Fibroblast of lung (primary cell): ENCODE results near the gene TMEM201.

Source experiments
- EZH2 ChIP-seq: IDR thresholded peaks from 2 replicates; pipeline ENCODE4 v1.5.1; 2012; ENCODE audit warnings: low read length, control low read depth, mild to moderate bottlenecking; ENCODE audit errors: missing control alignments
- TF ChIP-seq, protein P1 (sequence below), 2 donors: IDR thresholded peaks in 1 of 2; conservative IDR thresholded peaks in 1 of 2; 1 replicate in 1 of 2; 2 replicates in 1 of 2; pipeline ENCODE4 v1.5.1; 2011 to 2012; ENCODE audit warnings: low read length in 2 of 2, control low read depth in 1 of 2, inconsistent platforms in 1 of 2, low read depth in 1 of 2, mild to moderate bottlenecking in 1 of 2

DNA sequence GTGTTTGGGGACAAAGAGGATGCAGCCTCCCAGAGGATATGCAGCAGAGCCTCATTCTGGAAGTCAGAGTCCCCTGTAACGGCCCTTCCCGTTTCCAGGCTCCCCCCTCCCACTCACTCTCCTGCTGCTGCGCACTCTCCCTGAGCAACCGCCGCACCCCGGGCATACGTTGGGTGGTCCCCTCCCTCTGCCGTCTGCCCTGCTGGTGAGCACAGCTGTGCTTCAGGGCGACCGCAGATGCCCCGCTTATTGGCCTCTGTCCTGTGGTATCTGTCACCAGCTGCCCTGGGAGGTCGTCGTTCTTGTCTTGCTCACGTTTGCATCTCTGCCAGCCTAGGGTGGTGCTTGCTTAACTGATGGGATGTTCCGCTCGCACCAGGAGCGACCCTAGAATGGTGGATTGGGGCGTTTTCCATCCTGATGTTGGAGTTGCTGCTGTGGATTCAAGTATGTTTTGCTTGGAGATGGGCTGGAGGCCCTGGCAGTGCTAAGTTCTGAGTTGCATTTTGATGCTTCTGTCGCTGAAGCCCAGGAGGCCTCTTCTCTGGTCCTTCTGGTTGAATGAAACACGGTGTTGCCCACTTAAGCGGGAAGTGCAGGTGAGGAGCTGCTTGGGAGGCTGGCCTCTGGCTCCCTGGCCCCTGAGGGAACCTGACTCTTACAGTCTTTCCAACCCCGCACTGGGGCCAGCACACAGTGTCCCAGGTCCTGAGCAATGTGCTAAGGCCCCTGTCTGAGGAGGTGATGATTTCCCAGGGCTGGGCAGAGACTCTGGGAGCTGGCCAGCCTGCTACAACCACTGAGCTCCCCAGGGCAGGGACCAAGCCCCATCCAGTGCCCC lies 3.2 kb downstream of the TMEM201 start:
- TF ChIP-seq, protein P1, sequence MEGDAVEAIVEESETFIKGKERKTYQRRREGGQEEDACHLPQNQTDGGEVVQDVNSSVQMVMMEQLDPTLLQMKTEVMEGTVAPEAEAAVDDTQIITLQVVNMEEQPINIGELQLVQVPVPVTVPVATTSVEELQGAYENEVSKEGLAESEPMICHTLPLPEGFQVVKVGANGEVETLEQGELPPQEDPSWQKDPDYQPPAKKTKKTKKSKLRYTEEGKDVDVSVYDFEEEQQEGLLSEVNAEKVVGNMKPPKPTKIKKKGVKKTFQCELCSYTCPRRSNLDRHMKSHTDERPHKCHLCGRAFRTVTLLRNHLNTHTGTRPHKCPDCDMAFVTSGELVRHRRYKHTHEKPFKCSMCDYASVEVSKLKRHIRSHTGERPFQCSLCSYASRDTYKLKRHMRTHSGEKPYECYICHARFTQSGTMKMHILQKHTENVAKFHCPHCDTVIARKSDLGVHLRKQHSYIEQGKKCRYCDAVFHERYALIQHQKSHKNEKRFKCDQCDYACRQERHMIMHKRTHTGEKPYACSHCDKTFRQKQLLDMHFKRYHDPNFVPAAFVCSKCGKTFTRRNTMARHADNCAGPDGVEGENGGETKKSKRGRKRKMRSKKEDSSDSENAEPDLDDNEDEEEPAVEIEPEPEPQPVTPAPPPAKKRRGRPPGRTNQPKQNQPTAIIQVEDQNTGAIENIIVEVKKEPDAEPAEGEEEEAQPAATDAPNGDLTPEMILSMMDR (conservative IDR thresholded peaks at IDR 0.05 in 1 of 2, IDR thresholded peaks at IDR 0.05 in 1 of 2; ENCODE audit: low read depth in 1 of 2, low read length in 2 of 2) = no peak
- TF ChIP-seq EZH2 = no peak
